ENCODE data around the gene PROB1. TPM values are rescaled to one million over a fixed set of nuclear protein-coding genes. Genes with fewer than 3 reads are reported as not detected.

The PROB1 gene
- total RNA-seq, 2 experiments from 2014 or later, result 5.2 to 6.2 TPM

DNA sequence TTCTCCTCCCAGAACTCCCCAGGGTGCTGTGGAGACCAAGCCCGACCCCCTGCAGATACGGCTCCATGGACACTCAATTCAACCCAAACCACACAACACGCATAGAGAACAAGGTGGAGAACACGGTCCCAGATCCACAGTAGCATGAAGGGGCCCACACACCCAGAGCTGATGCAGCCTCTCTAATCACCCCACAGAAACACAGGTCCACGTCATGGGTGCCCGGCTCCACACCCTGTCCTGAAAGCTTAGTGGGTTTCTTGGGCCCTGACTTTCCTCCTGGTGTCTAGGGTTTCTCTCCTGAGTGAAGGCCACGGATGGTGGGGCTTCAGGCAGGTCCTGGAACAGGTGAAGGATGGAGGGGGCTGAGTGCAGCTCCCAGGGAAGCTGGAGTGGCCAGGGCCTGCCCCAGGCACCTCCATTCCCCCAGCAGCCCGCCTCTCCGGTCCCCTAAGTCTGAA is 10.3 kb downstream of the PROB1 start:
- DNase-seq (no peak), ATAC-seq (peak; percentile 11)
- ChIA-PET CTCF (interaction anchor here (1.2 kb wide), 1 partner anchor 42 kb away, joined by 3 read pairs; no protein-coding TSS in a partner anchor), POLR2A (interaction anchor here (11.6 kb wide), 1 partner anchor 43 kb away, joined by 139 read pairs; the partner anchor contains the start of gene PAIP2)
- Mint-ChIP-seq H3K36me3 (ENCODE audit: low read depth) (peaks cover 8% of the 10 kb centered on the region), H3K4me3 (peak overlapping the region; percentile 69), H3K27ac (peak overlapping the region; percentile 96), H3K27me3 (ENCODE audit: low read depth) (no peaks in the 10 kb centered on the region), H3K4me1 (ENCODE audit: low read depth) (peaks cover 58% of the 10 kb centered on the region), H3K9me3 (ENCODE audit: insufficient read depth) (no peaks in the 10 kb centered on the region)

DNA sequence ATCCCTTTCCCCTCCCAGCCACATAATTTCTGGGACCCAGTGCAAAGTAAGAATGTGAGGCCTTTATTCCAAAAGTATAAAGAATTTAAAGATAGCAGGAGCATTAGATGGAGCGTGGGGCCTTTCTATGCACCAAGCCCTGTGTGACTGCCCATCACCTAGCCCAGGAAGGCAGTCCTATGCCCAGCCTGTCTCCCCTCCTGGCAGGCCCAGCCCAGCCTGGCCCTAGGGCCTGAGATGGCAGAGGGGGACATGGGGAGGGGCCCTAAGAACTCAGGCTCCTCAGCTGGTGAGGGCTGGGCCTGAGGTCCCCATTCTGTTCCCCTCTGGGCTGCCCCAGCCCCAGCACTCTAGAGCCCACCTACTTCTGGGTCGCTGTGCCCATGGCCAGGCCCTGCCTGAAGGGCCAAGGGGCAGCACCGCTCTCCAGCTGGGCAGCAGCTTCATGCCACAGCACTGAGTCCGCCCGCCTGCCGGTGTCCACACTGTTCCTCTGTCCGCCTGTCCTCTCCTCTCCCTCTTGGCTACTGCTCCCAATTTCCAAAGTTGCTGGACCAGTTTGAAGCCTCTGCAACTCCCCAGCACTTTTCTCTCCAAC is 10.8 kb downstream of the PROB1 start:
- Mint-ChIP-seq H3K4me3 (peak overlapping the region; percentile 69), H3K4me1 (ENCODE audit: low read depth) (peaks cover 55% of the 10 kb centered on the region)
- no peak for ATAC-seq

GRCh38 chr5:139383275-139383992 is 11.5 kb downstream of the PROB1 start, which contains the start of gene SLC23A1:
SLC23A1 (minus strand) TSS chr5:139383297; CDS start chr5:139383253, 44 bp downstream.
- ChIA-PET POLR2A (interaction anchor here (1.2 to 1.7 kb wide), 2 partner anchors 9 to 41 kb away, joined by 4 to 5 read pairs; no protein-coding TSS in a partner anchor), CTCF (no interaction called here)
- H3K36me3 Mint-ChIP-seq (ENCODE audit: low read depth), result peaks cover 2% of the 10 kb centered on the region
- no peaks in the 10 kb centered on the region for H3K27me3 Mint-ChIP-seq (ENCODE audit: low read depth)
- no peaks in the 10 kb centered on the region for H3K9me3 Mint-ChIP-seq (ENCODE audit: insufficient read depth)
- no peak within 1 kb of the TSS for H3K4me3 Mint-ChIP-seq
- H3K4me1 Mint-ChIP-seq (ENCODE audit: low read depth), result peaks cover 54% of the 10 kb centered on the region
- peak within 1 kb of the TSS; percentile 96 for H3K27ac Mint-ChIP-seq
- DNase-seq, result no peak
- no peak for ATAC-seq

More for the DNA sequence above, 10.8 kb downstream of the PROB1 start:
- Mint-ChIP-seq H3K9me3 (ENCODE audit: insufficient read depth) (no peaks in the 10 kb centered on the region), H3K27ac (peak overlapping the region; percentile 96), H3K36me3 (ENCODE audit: low read depth) (peaks cover 3% of the 10 kb centered on the region), H3K27me3 (ENCODE audit: low read depth) (no peaks in the 10 kb centered on the region)
- no peak for DNase-seq
- ChIA-PET POLR2A (interaction anchor here (1.2 to 1.7 kb wide), 2 partner anchors 8 to 42 kb away, joined by 4 to 5 read pairs; no protein-coding TSS in a partner anchor), CTCF (interaction anchor here (1.2 kb wide), 1 partner anchor 42 kb away, joined by 3 read pairs; no protein-coding TSS in a partner anchor)

GRCh38 chr5:139382807-139383206 is 12.1 kb downstream of the PROB1 start:
- no peaks in the 10 kb centered on the region for H3K9me3 Mint-ChIP-seq (ENCODE audit: insufficient read depth)
- ChIA-PET CTCF (no interaction called here), POLR2A (interaction anchor here (1.7 kb wide), 1 partner anchor 41 kb away, joined by 4 read pairs; no protein-coding TSS in a partner anchor)
- DNase-seq, result no peak
- H3K27ac Mint-ChIP-seq, result no peak overlapping the region
- no peak for ATAC-seq
- H3K4me1 Mint-ChIP-seq (ENCODE audit: low read depth), result peaks cover 48% of the 10 kb centered on the region
- H3K27me3 Mint-ChIP-seq (ENCODE audit: low read depth), result no peaks in the 10 kb centered on the region
- H3K36me3 Mint-ChIP-seq (ENCODE audit: low read depth), result peaks cover 2% of the 10 kb centered on the region
- no peak overlapping the region for H3K4me3 Mint-ChIP-seq

DNA sequence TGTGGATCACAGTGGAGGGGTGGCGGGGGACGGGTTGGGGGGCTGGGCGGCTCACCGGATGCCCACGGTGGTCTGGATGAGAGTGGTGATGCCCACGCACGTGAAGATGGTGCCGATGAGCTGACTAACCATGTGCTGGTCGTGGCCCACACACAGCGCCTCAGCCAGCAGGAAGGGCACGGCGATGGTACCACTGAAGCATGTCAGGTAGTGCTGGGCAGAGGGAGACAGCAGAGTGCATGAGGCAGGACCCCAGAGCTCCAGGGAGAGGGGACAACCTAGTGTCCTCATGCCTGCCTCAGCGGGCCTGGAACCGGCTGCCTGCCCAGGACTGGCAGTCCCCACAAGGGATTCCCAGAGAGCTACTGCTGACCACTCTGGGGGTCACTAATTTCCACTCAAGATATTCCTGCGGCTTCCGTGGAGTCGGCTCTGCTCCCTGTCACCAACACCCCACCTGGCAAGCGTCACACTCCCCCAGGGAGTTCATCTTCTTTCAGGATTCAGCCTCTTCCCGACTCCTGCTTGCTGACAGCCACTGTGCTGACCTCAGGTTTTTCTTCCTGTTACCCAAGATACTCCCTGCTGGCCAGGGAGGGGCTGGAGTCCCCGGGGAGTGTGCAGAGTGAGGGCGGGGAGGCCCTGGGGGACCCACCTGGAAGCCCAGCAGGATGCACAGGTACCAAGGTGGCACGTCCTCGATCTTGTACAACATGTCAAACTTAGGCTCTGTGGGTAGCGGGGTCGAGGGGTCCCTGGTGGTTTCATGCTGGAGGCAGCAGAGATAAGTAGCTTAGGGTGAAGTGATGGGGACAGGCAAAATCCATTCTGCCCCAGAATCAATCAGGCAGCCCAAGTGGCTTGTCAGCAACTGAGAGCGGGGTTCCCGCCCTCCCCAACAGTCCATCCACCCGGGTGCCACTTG is 12.8 kb downstream of the PROB1 start:
- H3K4me3 Mint-ChIP-seq, result no peak overlapping the region
- H3K27me3 Mint-ChIP-seq (ENCODE audit: low read depth), result no peaks in the 10 kb centered on the region
- CTCF ChIA-PET, result no interaction called here

GRCh38 chr5:139379626-139380449 is 15.1 kb downstream of the PROB1 start:
- Mint-ChIP-seq H3K36me3 (ENCODE audit: low read depth) (peaks cover 4% of the 10 kb centered on the region), H3K4me3 (no peak overlapping the region), H3K9me3 (ENCODE audit: insufficient read depth) (no peaks in the 10 kb centered on the region), H3K4me1 (ENCODE audit: low read depth) (peaks cover 22% of the 10 kb centered on the region), H3K27ac (no peak overlapping the region), H3K27me3 (ENCODE audit: low read depth) (no peaks in the 10 kb centered on the region)
- no peak for DNase-seq
- no peak for ATAC-seq
- ChIA-PET POLR2A (interaction anchor here (1.4 kb wide), 2 partner anchors 12 to 38 kb away, joined by 4 to 6 read pairs; partner anchors contain the start of gene PAIP2), CTCF (interaction anchor here (1.5 kb wide), 1 partner anchor 11 kb away, joined by 5 read pairs; no protein-coding TSS in a partner anchor)

More for the DNA sequence above, 12.8 kb downstream of the PROB1 start:
- H3K27ac Mint-ChIP-seq, result no peak overlapping the region
- H3K36me3 Mint-ChIP-seq (ENCODE audit: low read depth), result peaks cover 2% of the 10 kb centered on the region
- peaks cover 43% of the 10 kb centered on the region for H3K4me1 Mint-ChIP-seq (ENCODE audit: low read depth)
- POLR2A ChIA-PET, result no interaction called here
- H3K9me3 Mint-ChIP-seq (ENCODE audit: insufficient read depth), result no peaks in the 10 kb centered on the region
- DNase-seq (no peak), ATAC-seq (no peak)

DNA sequence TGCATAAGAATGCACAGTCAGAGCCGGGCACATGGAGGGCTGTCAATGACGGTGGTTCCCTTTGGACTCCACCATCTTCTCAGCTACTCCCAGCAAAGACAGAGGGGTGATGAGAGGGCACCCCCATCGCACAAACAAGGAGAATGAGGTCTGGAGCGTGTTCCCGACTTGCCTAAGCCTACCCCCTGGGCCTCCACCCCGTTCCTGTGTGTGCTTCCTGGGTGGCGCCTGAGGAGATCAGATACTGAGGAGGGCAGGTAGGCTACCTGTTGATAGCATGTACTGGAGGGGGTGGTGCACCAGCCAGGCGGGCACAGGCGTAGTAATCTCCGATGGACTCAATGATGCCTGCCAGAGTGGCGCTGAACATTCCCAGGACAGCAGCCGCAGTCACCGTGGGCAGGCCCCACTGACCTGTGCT is 16.0 kb downstream of the PROB1 start:
- ATAC-seq (no peak), DNase-seq (no peak)
- no peak overlapping the region for H3K4me3 Mint-ChIP-seq
- H3K27me3 Mint-ChIP-seq (ENCODE audit: low read depth), result no peaks in the 10 kb centered on the region
- ChIA-PET POLR2A (no interaction called here), CTCF (interaction anchor here (1.5 kb wide), 1 partner anchor 10 kb away, joined by 5 read pairs; no protein-coding TSS in a partner anchor)
- peaks cover 14% of the 10 kb centered on the region for H3K4me1 Mint-ChIP-seq (ENCODE audit: low read depth)
- H3K27ac Mint-ChIP-seq, result peak overlapping the region; percentile 54
- H3K9me3 Mint-ChIP-seq (ENCODE audit: insufficient read depth), result no peaks in the 10 kb centered on the region
- H3K36me3 Mint-ChIP-seq (ENCODE audit: low read depth), result peaks cover 6% of the 10 kb centered on the region

DNA sequence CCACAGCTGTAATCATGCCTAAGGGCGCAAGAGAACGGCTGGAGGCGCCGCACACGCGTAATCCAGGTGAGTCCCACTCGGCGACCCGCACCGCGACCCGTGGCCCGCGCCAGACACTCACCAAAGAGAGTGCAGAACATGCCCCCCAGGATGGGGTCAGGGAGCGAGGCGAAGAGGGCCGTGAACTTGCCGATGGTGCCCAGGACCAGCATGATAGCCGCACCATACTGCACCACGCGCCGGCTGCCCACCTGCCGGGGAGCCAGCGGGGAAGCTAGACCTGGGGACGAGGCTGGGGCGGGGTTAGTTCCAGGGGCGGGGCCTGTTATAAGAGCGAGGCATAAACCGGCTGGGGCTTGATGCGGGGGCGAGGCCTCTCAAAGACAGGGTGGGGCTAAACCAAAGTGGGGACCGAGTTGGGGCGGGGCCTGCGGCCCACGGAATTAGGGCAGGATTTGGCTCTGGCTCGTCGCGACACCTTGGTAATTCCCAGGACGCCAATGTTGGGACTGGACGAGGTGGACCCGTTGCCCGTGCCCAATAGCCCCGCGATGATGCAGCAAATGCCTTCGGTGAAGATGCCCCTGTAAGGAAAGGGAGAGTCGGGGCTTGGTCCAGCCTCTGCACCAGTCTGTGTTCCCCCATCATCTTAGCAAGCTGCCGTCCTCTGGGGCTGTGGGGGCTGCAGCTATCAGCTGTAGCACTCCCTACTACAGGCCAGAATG is 16.6 kb downstream of the PROB1 start:
- H3K36me3 Mint-ChIP-seq (ENCODE audit: low read depth), result peaks cover 12% of the 10 kb centered on the region
- DNase-seq (no peak), ATAC-seq (no peak)
- ChIA-PET CTCF (interaction anchor here (0.8 kb wide), 1 partner anchor 13 kb away, joined by 3 read pairs; no protein-coding TSS in a partner anchor), POLR2A (interaction anchor here (0.6 to 1.1 kb wide), 2 partner anchors 15 to 913 kb away, joined by 3 read pairs; no protein-coding TSS in a partner anchor)
- peaks cover 7% of the 10 kb centered on the region for H3K4me1 Mint-ChIP-seq (ENCODE audit: low read depth)
- H3K27ac Mint-ChIP-seq, result no peak overlapping the region
- no peak overlapping the region for H3K4me3 Mint-ChIP-seq
- H3K27me3 Mint-ChIP-seq (ENCODE audit: low read depth), result no peaks in the 10 kb centered on the region
- no peaks in the 10 kb centered on the region for H3K9me3 Mint-ChIP-seq (ENCODE audit: insufficient read depth)

DNA sequence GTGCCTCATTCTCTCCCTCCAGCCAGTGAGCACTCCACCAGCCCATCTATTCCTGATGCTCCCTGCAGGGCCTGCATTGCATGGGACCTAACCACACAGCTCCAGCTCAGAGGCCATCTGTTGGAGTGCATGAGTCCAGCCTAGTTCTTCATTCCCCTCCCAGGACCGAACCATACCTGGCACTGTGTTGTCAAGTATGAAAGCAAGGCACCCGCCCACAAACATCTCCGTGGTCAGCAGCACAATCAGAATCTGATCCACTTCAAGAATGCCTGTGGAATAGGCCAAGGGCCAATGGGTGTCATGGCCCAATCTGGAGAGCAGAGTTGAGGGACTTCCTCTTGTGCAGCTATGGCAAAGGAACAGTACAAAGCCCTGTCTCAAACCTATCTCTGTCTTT is 17.7 kb downstream of the PROB1 start:
- Mint-ChIP-seq H3K36me3 (ENCODE audit: low read depth) (peaks cover 16% of the 10 kb centered on the region), H3K4me1 (ENCODE audit: low read depth) (peaks cover 8% of the 10 kb centered on the region), H3K27me3 (ENCODE audit: low read depth) (no peaks in the 10 kb centered on the region), H3K4me3 (no peak overlapping the region), H3K9me3 (ENCODE audit: insufficient read depth) (no peaks in the 10 kb centered on the region), H3K27ac (no peak overlapping the region)
- DNase-seq (no peak), ATAC-seq (no peak)
- CTCF ChIA-PET, result interaction anchor here (0.8 kb wide), 1 partner anchor 14 kb away, joined by 3 read pairs; no protein-coding TSS in a partner anchor
- POLR2A ChIA-PET, result interaction anchor here (0.6 to 1.1 kb wide), 2 partner anchors 16 to 912 kb away, joined by 3 read pairs; no protein-coding TSS in a partner anchor

DNA sequence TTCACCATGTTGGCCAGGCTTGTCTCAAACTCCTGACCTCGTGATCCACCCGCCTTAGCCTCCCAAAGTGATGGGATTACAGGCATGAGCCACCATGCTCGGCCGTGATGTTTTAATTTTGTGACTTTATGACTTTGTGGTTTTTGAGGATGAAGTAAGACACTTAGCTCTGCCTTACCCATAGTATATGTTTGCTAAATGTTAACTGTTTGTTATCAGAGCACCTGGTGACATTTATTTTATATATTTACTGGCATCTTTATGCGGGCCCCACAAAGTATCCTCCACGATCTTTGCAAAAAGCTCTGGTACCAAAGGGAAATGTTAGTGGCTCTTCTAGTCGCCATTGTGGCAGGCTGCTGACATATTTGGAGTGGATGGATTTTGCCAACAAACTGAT is 18.5 kb downstream of the PROB1 start:
- DNase-seq (no peak), ATAC-seq (no peak)
- ChIA-PET CTCF (interaction anchor here (1.0 to 1.2 kb wide), 3 partner anchors 10 to 15 kb away, joined by 3 read pairs; no protein-coding TSS in a partner anchor), POLR2A (no interaction called here)
- Mint-ChIP-seq H3K4me1 (ENCODE audit: low read depth) (peaks cover 16% of the 10 kb centered on the region), H3K9me3 (ENCODE audit: insufficient read depth) (no peaks in the 10 kb centered on the region), H3K36me3 (ENCODE audit: low read depth) (peaks cover 20% of the 10 kb centered on the region), H3K27ac (no peak overlapping the region), H3K4me3 (no peak overlapping the region), H3K27me3 (ENCODE audit: low read depth) (no peaks in the 10 kb centered on the region)

Data from activated CD8-positive, alpha-beta T cell treated with anti-CD3 and anti-CD28 coated beads, Interleukin-2, amount 10 ng/mL, durations not matched to agents 7 days and 5 days (primary cell).